GM18873 (cell line): ENCODE data around the gene DNAJC2.
"Not testable (repeated sequence)": the region's sequence is repeated elsewhere in the genome, so short reads cannot be mapped to it uniquely, and the experiment has no call there.

Experiments used
- ATAC-seq: cut with Tn5 transposase; IDR thresholded peaks from one replicate; pipeline ENCODE4 v1.9.1; 2021; ENCODE audit warnings: mild to moderate bottlenecking, moderate library complexity, moderate number of reproducible peaks; ENCODE audit not compliant: unreplicated experiment, low FRiP score

DNAJC2 gene

DNA sequence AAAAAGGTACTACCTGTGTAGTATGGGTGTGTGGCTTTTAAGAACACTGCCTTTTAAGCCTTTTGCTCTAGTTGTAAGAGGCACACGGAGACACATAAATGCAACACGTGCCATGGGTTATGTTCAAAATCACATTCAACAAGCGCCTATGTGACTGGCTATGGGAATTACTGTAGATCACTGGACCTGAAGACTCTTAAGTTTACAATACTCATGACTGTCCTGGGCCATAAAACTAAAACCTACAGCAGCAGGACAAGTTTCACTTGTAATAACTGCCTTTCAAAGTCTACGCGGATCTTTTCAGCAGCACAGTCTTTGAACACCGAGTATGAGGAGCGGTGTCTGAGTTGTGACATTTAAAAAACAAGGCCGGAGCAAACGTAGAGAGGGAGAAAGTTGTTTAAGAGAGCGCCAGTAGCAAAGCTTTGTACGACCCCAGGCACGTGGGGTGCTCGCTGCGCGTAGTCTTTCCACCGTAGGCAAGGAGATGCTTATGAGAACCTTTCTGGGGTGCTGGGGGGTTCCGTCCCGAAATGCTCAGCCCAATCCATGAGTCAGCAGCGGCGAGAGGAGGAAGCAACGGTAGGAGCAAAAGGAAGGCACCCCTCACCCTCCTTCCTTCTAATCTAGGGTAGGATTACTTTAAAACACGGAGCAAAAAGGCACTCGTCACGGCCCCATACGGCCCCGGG, 662 bp downstream of the DNAJC2 start:
- peak; percentile 13 for ATAC-seq

DNA sequence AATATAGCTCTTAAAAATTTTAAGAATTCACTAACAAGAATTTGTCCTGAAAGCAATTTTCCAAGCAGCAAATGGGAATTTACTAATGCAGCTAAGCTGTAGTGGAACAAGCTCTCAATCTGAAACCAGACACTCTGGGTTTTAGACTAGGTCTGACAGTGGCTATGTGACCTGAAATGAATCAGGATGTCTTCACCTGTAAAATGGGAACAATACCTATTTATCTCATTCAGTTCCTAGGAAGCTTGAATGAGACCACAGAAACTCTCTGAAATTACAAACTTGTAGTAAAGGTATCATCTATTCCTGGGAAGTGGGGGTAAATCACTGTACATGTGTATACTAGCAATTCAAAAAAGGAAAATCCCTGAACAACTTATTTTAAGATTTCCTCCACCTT, 1.2 kb downstream of the DNAJC2 start:
- no peak for ATAC-seq

DNA sequence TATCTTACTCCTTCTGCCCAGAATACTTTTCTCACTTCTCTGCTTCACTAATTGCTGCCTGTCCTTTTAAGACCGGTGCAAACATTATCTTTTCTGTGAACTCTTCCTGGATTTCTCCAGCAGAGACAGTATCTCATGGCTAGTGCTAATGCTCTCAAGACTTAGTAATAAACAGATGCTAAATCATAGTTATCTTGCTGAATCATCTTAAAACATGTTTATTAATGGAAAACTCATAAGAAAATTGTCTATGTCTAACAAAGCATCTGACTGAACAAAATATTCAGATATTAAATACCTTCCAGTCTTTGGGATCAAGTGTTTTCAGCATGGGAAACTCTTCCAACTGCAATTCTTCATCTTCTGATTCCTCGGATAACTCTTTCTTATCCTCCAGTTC, 3.1 kb downstream of the DNAJC2 start:
- no peak for ATAC-seq

DNA sequence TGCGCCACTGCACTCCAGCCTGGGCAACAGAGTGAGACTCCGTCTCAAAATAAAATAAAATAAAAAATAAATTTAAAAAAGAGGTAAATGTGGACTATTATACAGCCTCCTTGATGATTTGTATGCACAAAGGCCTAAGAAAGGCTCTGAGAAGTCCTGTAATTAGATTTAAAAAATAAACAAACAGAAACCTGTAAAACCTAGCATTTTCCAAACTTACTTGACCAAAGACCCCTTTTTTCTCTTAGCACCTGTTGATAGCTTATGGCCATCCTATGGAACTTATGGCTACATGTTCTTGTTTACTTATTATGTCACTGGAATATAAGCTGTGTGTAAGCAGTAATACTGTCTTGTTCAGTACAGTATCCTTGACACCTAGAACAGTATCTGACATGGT, 5.7 kb downstream of the DNAJC2 start:
- ATAC-seq = no peak

DNA sequence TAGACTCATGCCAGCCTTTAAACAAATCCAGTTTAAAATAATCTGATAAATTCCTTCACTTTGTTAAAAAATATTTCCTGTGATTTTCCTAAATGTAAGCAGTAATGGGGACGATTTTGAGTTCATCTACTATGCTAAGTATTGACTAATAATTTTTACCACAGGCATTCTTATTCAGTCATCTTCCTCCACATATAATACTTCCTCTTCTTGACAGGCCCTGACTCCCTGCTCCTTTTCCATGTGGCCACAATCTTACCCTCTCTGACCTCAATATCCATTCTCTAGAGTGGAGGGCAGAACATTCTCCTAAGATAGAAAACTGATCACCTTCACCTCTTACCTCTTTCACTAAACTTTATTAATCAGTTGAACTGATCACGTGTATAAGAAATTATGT, 7.8 kb downstream of the DNAJC2 start:
- no peak for ATAC-seq

DNA sequence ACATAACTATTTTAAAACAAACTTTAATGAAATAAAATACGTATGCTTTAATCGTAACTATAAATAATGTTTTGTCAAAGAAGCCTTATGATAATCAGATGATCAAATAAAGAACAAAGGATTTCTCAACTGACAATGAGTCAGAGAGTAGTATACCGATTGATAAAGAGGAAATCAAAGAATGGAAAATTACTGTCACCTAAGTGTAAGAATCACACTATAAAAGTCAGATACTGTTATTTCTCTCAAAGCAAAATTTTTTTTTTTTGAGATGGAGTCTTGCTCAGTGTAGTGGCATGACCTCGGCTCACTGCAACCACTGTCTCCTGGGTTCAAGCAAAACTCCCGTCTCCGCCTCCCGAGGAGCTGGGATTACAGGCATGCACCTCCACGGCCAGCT, 18.8 kb downstream of the DNAJC2 start:
- no peak for ATAC-seq

DNA sequence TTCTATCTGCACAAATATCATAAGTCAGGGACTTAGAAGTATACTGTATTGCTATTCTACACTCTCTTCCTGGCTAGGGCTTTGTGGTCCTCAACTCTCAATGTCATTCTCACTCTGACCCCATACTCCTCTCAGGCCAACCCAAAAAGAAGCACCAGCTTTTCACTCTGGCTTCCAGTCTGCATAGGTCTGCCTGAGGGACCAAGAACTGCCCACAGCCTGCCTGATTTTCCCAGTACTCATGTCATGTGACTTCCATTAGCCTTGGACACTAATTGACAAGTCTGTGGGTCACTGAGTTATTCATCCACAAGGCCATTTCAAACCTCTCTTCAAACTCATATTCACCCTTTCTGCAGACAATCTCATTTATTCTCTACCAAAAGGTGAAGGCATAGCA, 27.6 kb downstream of the DNAJC2 start:
- no peak for ATAC-seq

DNA sequence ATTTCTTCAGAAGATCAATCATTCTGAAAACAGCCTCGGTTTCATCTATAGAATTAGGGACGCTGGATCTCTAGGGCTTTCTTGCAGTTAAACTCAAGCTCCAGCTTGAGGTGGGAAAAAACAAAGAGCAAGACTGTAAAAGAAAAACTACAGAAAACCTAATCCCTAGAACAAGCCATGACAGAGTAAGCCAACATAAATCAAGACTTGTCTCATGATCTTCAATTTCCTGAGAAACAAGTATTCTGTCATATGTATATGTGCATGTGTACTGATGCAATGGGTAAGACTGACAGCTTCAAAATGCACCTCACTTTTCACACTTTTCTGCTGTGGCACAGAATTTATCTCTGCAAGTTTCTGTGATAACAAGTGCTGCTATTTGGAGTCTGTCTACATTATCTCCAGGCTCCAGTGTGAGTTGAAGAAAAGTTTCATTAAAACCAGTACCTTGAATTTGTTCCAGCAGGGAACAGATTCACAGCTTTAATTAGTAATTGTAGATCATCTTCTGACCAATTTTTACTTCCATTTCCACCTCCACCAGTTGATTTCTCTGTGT, 28.1 kb downstream of the DNAJC2 start:
- ATAC-seq = no peak

DNA sequence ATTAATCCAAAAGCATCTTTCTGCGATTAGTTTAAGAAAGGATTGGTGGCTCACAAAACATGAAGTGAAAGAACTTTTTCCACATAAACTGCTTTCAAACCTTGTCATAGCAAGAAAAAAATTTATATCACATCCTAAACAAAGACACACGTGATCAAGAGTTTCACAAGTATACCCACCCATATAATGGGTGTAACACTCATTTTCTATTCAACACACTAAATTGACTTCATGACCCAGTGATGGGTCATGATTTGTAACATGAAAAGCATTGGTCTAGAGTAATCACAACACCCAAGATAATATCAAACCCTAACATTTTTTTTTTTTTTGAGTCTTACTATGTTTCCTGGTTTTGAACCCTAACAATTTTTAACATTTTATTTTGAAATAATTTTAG, 29.7 kb downstream of the DNAJC2 start:
- no peak for ATAC-seq

DNA sequence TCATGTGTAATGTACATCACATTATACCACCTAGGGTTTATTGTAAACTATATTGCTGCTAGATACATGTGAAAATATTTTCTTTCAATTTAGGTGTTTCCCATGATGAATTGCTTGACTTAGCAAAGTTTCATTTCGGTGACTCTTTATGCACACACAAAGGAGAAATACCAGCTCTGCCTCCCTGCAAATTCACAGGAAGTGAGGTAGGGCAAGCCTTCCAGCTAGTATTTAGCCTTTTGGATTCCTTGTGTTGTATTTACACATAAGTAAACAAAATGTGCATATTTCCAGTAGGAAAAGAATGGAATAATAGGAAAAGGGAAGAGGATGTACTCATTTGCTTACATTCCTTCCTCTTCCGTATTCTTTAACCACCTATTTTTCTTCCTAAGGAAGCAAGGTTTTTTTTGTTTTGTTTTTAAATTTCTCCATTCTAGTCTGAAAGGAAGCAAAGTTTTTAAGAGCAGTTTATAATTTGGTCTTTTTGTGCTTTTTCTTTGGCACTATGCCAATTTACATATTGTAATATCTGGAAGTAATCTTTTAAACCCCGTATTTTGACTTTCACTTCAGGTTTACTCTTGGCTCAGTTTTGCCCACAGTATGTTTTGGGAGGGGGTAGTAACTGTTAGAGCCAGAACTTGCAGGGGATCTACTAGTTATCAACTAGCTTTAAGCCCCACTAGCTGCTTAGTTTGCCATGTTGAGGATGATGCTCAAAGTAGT, 36.9 kb downstream of the DNAJC2 start:
- ATAC-seq = no peak

DNA sequence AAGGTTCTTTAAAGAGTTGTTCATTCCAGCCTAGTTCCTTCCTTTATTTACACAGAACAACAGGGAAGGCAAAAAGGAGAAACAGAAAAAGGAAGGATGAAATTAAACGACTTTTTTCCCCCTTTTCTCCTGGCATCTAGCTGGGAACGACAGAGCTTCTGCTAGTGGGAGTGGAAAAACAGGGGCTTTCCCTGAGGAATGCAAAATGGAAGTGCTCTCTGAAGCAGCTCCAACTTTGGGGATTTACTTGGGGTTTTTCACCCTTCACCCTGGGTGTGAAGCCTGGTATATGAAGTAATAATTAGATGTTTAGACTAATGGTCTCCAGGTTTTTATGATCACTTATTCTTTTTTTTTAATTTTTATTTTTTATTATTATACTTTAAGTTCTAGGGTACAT, 43.1 kb downstream of the DNAJC2 start:
- ATAC-seq = no peak

DNA sequence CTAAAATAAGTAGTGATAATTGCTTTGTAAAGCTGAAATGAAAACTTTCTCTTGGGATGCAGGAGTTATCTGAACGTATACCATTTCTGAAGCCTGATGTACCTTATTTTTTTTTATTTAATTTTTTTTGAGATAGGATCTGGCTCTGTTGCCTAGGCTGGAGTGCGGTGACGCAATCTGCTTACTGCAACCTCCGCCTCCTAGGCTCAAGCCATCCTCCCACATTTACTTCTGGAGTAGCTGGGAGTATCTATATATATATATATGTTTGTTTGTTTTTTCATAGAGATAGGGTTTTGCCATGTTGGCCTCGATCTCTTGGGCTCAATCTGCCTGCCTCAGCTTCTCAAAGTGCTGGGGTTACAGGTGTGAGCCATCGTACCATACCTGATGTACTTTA, 44.9 kb downstream of the DNAJC2 start:
- ATAC-seq = no peak

DNA sequence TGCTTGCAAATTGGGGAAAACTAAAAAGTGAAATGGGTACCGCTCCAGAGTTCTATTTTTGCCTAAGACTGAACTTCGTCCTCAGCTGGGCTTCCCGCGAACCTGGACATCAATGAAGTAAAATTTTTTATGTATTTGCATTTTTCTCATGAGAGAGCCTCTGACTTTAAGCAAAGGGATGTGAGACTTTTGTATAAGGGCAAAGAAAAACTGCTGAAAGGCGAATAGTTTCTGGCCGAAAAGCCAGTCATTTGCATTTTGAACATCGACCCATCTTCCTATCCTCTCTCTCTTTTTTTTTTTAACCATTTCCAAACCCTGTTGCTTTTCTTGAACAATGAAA, 46.8 kb downstream of the DNAJC2 start:
- no peak for ATAC-seq

DNA sequence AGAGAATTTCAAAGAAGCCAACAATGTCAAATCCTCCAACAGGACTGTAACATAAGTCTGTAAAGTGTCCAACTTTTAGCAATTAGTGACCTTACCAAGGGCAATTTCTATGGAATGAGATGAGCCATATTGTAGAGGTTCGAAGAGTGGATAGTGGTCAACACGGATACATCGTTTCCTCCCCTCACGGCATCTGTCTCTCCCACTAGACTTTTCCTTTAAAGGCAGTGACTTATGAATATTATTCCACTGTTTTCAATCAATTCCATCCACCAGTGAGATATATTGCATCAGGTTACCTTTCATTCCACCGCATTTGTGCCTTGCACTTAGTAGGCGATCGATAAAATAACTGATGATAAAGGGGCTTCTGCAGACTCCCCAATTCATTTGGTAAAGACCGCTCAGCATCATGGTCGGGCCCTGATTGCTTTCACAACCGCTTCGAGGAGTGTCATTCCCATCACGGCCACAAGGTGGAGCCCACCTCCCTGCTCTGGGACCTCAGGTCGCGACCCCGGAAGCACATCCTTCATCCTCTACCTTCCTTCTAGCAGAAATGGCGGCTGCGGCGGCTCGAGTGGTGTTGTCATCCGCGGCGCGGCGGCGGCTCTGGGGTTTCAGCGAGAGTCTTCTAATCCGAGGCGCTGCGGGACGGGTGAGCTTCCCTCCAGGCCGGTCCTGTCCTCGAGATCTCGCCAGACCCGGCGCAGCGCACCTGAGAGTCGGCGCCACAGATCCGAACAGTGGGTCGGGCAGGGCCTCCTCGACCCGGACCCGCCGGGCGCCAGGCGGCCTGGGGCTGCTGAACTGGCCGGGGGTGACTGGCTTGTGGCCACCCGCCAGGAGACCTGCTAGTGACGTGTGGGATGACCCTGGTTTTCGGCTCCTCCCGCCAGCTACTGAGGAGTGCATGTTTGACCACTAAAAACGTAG, 47.4 kb downstream of the DNAJC2 start, which contains the start of gene PMPCB:
TSS of gene PMPCB (plus strand) at position 535 of the 936 bp plus-strand sequence. CDS start at position 560, 25 bp downstream.
- peak; percentile 89 for ATAC-seq

DNA sequence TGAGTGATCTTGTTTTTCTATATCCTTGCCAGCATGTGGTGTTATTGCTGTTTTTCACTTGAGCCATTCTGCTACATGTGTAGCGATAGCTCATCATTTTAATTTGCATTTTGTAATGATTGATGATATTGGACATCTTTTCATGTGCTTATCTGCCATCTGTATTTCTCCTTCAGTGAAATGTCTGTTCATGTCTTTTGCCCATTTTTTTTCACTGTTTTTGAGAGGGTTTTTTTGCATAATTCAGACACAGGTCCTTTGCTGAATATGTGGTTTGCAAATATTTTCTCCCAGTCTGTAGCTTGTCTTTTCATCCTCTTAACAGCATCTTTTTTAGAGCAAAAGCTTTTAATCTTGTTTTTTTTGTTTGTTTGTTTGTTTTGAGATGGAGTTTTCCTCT, 51.0 kb downstream of the DNAJC2 start:
- no peak for ATAC-seq

DNA sequence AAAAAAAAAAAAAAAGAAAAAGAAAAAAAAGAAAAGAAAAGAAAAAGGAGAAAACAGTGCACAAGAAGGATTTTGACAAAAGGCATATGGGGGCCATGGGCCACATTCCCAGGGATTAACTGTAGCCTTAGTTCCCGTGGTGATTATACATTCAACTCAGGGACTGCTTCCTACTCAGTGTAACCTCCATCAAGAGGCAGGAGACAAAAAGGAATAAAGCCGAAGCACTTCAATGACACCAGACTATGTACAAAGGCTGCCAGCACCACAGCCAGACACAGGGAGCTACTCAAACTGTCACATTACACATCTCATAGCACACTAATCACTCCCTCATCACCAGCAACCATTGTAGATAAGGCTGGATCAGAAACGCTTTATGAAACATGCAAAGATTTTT, 52.4 kb downstream of the DNAJC2 start:
- ATAC-seq = no peak

DNA sequence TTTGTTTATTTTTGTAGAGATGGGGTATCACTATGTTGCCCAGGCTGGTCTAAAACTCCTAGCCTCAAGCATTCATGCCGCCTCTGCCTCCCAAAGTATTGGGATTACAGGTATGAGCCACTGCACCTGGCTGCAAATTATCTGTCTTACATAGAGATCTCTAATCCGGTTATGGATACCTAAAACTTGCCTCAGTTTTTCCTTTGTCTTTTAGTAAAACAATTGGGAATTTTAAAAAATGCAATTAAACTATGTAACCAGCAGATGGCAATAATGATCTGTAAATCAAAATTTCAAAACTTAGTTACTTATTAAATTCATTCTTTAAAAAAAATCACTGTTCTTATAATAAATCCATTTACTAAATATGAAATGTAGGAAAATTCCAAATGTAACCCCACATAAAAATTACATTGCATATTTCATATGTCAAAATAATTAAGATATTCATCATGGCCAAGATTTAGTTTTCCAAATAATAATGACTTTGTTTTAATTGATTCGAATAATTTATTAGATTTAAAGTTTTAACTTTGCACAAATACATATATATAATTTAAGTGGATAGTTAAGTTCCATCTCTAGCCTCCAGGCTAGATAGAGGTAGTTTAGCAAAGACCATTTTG, 61.7 kb downstream of the DNAJC2 start:
- not testable (repeated sequence) for ATAC-seq

DNA sequence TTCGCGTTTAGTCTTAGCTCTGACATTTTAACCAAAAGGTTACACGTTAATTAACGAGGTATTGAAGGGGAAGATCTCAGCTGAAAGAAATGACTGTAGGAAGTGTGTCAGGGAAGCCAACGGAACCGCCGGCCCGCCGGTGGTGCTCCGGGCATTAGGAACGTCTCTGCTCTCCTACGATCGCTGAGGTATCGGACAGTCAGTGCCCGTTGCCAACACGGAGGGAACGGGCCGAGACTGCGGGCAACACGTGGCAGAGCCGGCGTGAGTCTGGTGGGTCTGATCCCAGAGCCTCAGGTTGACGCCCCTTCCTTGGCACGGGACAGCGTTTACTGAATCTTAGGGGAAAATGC, 63.8 kb downstream of the DNAJC2 start:
- ATAC-seq = not testable (repeated sequence)

DNA sequence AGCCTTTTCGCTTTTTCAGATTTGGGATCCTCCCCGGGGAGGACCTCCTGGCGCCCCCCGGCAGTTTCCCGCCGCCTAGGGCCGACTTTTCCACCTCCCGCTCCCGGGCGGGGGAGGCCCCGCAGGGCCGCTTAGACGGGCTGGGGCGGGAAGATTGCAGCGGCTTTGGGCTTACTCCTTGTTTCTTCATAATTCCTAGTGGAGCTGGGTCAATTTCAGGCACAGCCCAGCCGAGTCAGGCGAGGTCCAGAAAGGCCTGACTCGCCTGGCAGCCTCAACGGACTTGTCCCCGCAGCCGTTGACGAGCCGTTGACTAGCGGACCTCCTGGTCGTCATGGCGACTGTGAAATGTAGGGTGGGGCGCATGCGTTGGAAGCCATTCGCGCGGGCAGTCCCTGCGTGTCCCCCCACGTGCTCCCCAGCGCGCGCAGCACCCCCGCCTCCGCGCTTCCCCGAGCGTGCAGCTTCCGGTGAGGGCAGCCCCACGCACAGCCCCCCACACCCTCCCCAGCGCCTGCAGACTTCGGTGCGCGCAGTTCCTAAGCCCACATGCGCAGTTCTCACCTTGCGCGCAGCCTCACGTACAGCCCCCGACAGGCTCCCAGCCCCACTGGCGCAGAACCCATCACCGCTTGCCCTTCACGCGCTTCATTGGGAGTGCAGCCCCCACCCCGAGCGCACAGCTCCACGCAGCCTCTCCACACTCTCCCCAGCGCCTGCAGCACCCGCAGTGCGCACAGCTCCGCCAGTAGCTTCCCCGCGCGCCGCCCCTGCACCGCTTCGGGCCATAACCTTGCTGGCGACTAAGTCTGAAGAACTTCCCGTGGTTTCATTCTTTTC, 64.4 kb downstream of the DNAJC2 start:
- ATAC-seq = peak; percentile 93

DNA sequence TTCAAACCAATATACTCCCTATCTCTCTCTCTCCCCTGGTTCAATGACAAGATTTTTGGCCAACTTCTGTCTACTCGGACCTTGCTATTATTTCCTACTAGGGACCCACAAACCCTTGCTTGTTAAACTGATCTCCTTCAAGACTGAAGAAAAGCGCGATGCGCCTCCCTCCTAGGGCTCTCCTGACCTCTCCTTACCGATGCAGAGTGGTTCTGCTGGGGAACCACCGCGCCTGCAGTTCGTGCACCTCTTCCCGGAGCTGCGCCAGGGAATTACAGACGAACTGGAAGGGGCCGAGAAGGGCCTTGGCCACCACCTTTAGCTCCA, 65.0 kb downstream of the DNAJC2 start:
- ATAC-seq = peak; percentile 40
